Astrocyte of the hippocampus (primary cell): ENCODE measurements around the gene LPAR6.

Experiments used
- DNase-seq: peaks from one replicate; pipeline ENCODE4 v3.0.0; 2011; ENCODE audit warnings: low read depth, low spot score

Gene LPAR6

DNA sequence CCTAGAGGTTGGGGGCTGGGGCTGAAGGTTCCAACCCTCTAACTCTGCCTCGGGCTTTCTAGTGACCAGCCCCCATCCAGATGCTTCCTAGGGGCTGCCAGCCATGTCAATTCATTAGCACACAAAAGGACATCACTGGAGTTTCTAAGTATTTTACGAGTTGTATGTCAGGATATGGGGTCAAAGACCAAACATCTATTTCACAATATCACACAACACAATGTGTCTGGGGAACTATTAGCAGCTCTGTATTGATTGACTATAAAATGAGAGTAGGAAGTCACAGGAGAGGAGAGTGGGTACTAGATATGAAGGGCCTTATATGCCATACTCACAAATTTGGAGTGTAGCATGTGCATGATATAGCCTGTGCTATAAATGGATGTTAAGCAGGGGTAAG, 42.1 kb downstream of the LPAR6 start:
- no peak for DNase-seq

DNA sequence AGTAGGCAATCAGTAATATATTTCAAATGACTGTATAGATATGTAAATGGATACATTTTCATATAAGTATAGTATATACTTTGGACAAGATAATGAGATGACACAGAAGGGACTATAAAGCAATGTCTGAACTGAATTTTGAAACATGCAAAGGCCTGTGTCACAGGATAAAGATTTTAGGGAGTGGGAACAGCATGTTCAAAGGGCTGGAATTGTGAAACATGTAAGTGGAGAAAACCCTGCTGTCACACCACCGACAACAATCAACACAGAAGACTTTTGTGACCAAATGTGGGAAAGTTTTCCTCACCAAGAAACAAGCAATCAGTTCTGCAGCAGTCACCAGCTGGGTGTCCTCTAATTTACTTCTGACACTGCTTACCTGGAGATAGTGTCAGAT, 42.9 kb downstream of the LPAR6 start:
- no peak for DNase-seq
